IMR-90 (cell line): Measurements from ENCODE around the gene GDI2. TPM values are rescaled to one million over a fixed set of nuclear protein-coding genes. Genes with fewer than 3 reads are reported as not detected.

Experiments
- ATAC-seq: fragments of 200-7000 bp; cut with Tn5 transposase; 2 replicates; pipeline ENCODE4 v1.9.1; 2020; ENCODE audit warnings: low read depth, mild to moderate bottlenecking, moderate library complexity
- BruUV-seq: library from RNA; stranded (reverse); fragments of 400-500 nt; replicated peaks from 2 replicates; lab custom pipeline; 2021; lab: Mats Ljungman, UMichigan
- CTCF ChIA-PET: fragments of 300-600 bp; formaldehyde crosslinking; extraction: SDS; loops from one replicate; lab custom pipeline; 2021; ENCODE audit warnings: antibody characterized with exemption; lab: Yijun Ruan, JAX
- POLR2A ChIA-PET: fragments of 300-600 bp; sonication (Branson Sonifier 250); formaldehyde crosslinking; loops from one replicate; lab custom pipeline; 2022; ENCODE audit warnings: antibody characterized with exemption; ENCODE audit not compliant: unreplicated experiment; lab: Charles Lee
- DNase-seq: peaks from one replicate; pipeline ENCODE4 v3.0.0; 2013
- H2AFZ ChIP-seq: replicated peaks from 2 replicates; pipeline ENCODE3; 2013; ENCODE audit warnings: low read length, mild to moderate bottlenecking; ENCODE audit not compliant: poor library complexity
- H2AK5ac ChIP-seq: 2 replicates; pipeline ENCODE4 v1.6.1; 2013; ENCODE audit warnings: low read depth, low read length, inconsistent platforms
- H2AK9ac ChIP-seq: replicated peaks from 2 replicates; pipeline ENCODE3; 2013; ENCODE audit warnings: mild to moderate bottlenecking, low read depth, low read length, moderate library complexity; ENCODE audit not compliant: poor library complexity
- H2BK120ac ChIP-seq: 2 replicates; pipeline ENCODE4 v1.6.1; 2013; ENCODE audit warnings: low read depth, low read length, inconsistent platforms
- H2BK15ac ChIP-seq: 3 replicates; pipeline ENCODE4 v1.6.1; 2013; ENCODE audit warnings: low read depth, low read length, inconsistent platforms
- H2BK20ac ChIP-seq: 2 replicates; pipeline ENCODE4 v1.6.1; 2013; ENCODE audit warnings: low read depth, mild to moderate bottlenecking, inconsistent platforms, low read length, moderate library complexity
- H2BK5ac ChIP-seq: 2 replicates; pipeline ENCODE4 v1.6.1; 2013; ENCODE audit warnings: mild to moderate bottlenecking, low read depth, low read length, inconsistent platforms; ENCODE audit not compliant: poor library complexity, severe bottlenecking
- H3K14ac ChIP-seq: replicated peaks from 2 replicates; pipeline ENCODE4 v1.6.1; 2013; ENCODE audit warnings: low read depth, low read length, inconsistent platforms
- H3K18ac ChIP-seq: 2 replicates; pipeline ENCODE4 v1.6.1; 2013; ENCODE audit warnings: low read depth, low read length, control low read depth
- H3K23ac ChIP-seq: 2 replicates; pipeline ENCODE4 v1.6.1; 2013; ENCODE audit warnings: low read depth, low read length, inconsistent platforms
- H3K27ac ChIP-seq: 2 replicates; pipeline ENCODE4 v1.5.1; 2013; ENCODE audit warnings: mild to moderate bottlenecking, control low read depth, low read length; ENCODE audit not compliant: insufficient read depth
- H3K27me3 ChIP-seq: 2 replicates; pipeline ENCODE4 v1.6.1; 2013; ENCODE audit warnings: low read length; ENCODE audit not compliant: control insufficient read depth, insufficient read depth
- H3K36me3 ChIP-seq: 2 replicates; pipeline ENCODE4 v1.6.1; 2013; ENCODE audit warnings: low read length, mixed read lengths; ENCODE audit not compliant: control insufficient read depth, insufficient read depth
- H3K4ac ChIP-seq: 2 replicates; pipeline ENCODE4 v1.6.1; 2013; ENCODE audit warnings: low read depth, low read length, inconsistent platforms
- H3K4me1 ChIP-seq: 2 replicates; pipeline ENCODE4 v1.6.1; 2013; ENCODE audit warnings: low read length, mixed read lengths; ENCODE audit not compliant: control insufficient read depth, insufficient read depth
- H3K4me2 ChIP-seq: 2 replicates; pipeline ENCODE4 v1.6.1; 2013; ENCODE audit warnings: low read depth, mild to moderate bottlenecking, control low read depth, low read length, moderate library complexity
- H3K4me3 ChIP-seq: 2 replicates; pipeline ENCODE4 v1.5.1; 2013; ENCODE audit warnings: low read depth, mild to moderate bottlenecking, control low read depth, low read length, moderate library complexity; ENCODE audit not compliant: insufficient read depth
- H3K56ac ChIP-seq: 2 replicates; pipeline ENCODE4 v1.6.1; 2013; ENCODE audit warnings: low read length, inconsistent platforms; ENCODE audit not compliant: insufficient read depth; ENCODE audit errors: extremely low read depth
- H3K79me1 ChIP-seq, 2 experiments: 2 replicates each; pipeline ENCODE4 v1.6.1; 2013; ENCODE audit warnings: low read length in 2 of 2, inconsistent platforms in 1 of 2, low read depth in 1 of 2
- H3K9ac ChIP-seq: 2 replicates; pipeline ENCODE4 v1.6.1; 2013; ENCODE audit warnings: low read depth, low read length, control low read depth
- H3K9me1 ChIP-seq: 2 replicates; pipeline ENCODE4 v1.6.1; 2013; ENCODE audit warnings: low read length, inconsistent platforms; ENCODE audit not compliant: insufficient read depth
- H3K9me3 ChIP-seq: 2 replicates; pipeline ENCODE4 v1.6.1; 2013; ENCODE audit warnings: low read length; ENCODE audit not compliant: control insufficient read depth, insufficient read depth
- H4K20me1 ChIP-seq: 2 replicates; pipeline ENCODE4 v1.6.1; 2013; ENCODE audit warnings: low read length, inconsistent platforms; ENCODE audit not compliant: insufficient read depth
- H4K5ac ChIP-seq: 2 replicates; pipeline ENCODE4 v1.6.1; 2013; ENCODE audit warnings: mild to moderate bottlenecking, low read depth, low read length, control low read depth
- H4K8ac ChIP-seq, 2 experiments: 2 replicates each; pipeline ENCODE4 v1.6.1; 2013; ENCODE audit warnings: low read depth in 2 of 2, low read length in 2 of 2, control low read depth in 1 of 2, inconsistent platforms in 1 of 2
- H4K91ac ChIP-seq: 2 replicates; pipeline ENCODE4 v1.6.1; 2013; ENCODE audit warnings: low read depth, low read length, inconsistent platforms; ENCODE audit not compliant: insufficient read depth
- CEBPB ChIP-seq: IDR thresholded peaks from 2 replicates; pipeline ENCODE4 v1.6.1; 2012; ENCODE audit warnings: low read depth, low read length, improper control_type of control experiment
- CHD1 ChIP-seq: IDR thresholded peaks from 2 replicates; pipeline ENCODE4 v1.6.1; 2012; ENCODE audit warnings: low read depth, low read length, improper control_type of control experiment
- CTCF ChIP-seq: conservative IDR thresholded peaks from 2 replicates; pipeline ENCODE4 v1.5.1; 2012; ENCODE audit warnings: mild to moderate bottlenecking, low read depth, low read length, improper control_type of control experiment
- FOS ChIP-seq: fragments of 150-350 bp; IDR thresholded peaks from 2 replicates; pipeline ENCODE4 v1.6.1; 2016; ENCODE audit warnings: low read depth, low read length
- MAFK ChIP-seq: IDR thresholded peaks from 2 replicates; pipeline ENCODE4 v1.6.1; 2012; ENCODE audit warnings: low read depth, low read length, improper control_type of control experiment
- MAZ ChIP-seq: IDR thresholded peaks from 2 replicates; pipeline ENCODE4 v1.6.1; 2012; ENCODE audit warnings: low read depth, mild to moderate bottlenecking, low read length, improper control_type of control experiment, moderate library complexity, borderline replicate concordance
- MXI1 ChIP-seq: IDR thresholded peaks from 2 replicates; pipeline ENCODE4 v1.6.1; 2012; ENCODE audit warnings: low read depth, mild to moderate bottlenecking, low read length, moderate library complexity, borderline replicate concordance
- NFE2L2 ChIP-seq: fragments of 150-350 bp; IDR thresholded peaks from 2 replicates; pipeline ENCODE4 v1.6.1; 2016; ENCODE audit warnings: low read depth, mild to moderate bottlenecking, low read length
- RAD21 ChIP-seq: IDR thresholded peaks from 2 replicates; pipeline ENCODE4 v1.6.1; 2012; ENCODE audit warnings: low read length, improper control_type of control experiment
- RFX5 ChIP-seq: IDR thresholded peaks from 2 replicates; pipeline ENCODE4 v1.8.0; 2012; ENCODE audit warnings: low read depth, mild to moderate bottlenecking, low read length, moderate library complexity
- USF2 ChIP-seq: fragments of 150-350 bp; IDR thresholded peaks from 2 replicates; pipeline ENCODE4 v1.6.1; 2017; ENCODE audit warnings: mild to moderate bottlenecking, antibody characterized with exemption, low read length, low read depth
- WGBS, 2 experiments: methylation state at CpG; one replicate each; pipeline versions ENCODE4 v1.1.5 to v1.1.7; 2013; ENCODE audit warnings: missing lambda C conversion rate in 2 of 2; ENCODE audit not compliant: insufficient read length in 1 of 2; ENCODE audit errors: extremely low coverage in 2 of 2; 5-methylcytosine and 5-hydroxymethylcytosine counted together
- dilution Hi-C: fragments of 300-500 bp; cut with HindIII; formaldehyde crosslinking; loops from one replicate; pipeline ENCODE4 v1.14.3; 2018; ENCODE audit warnings: low sequenced_read_pairs; ENCODE audit not compliant: unreplicated experiment
- in situ Hi-C: fragments of 300-500 bp; cut with MboI; formaldehyde crosslinking; loops from 3 replicates; pipeline ENCODE4 v1.14.3; 2019; ENCODE audit warnings: low sequenced_read_pairs, inconsistent platforms, mixed read lengths
- intact Hi-C: fragments of 100-400 bp; cut with micrococcal nuclease; formaldehyde crosslinking; loops from 2 replicates; pipeline ENCODE4 v1.10.0; 2022
- polyA plus RNA-seq, 3 experiments: library from polyadenylated mRNA; depleted of rRNA; stranded (reverse); fragments of >200 nt; gene quantifications; 2 replicates each; pipeline ENCODE4 v1.2.3, GENCODE V29; 2012; ENCODE audit warnings: low replicate concordance in 1 of 3
- total RNA-seq: library from RNA; depleted of rRNA; stranded (reverse); fragments of >200 nt; gene quantifications from 2 replicates; pipeline ENCODE4 v1.2.3, GENCODE V29; 2012

Gene GDI2
- total and polyA plus RNA-seq, 2 of the 4 experiments (the other 2 are of a cell fraction): 171 to 396 TPM

- no peak for TF ChIP-seq CTCF
- no peak for TF ChIP-seq CEBPB
- TF ChIP-seq MAZ: no peak
- TF ChIP-seq NFE2L2: no peak
- TF ChIP-seq FOS: no peak
- TF ChIP-seq USF2: no peak
- TF ChIP-seq CHD1: no peak
- no peak for TF ChIP-seq RFX5
- TF ChIP-seq MXI1: no peak
- no peak for TF ChIP-seq RAD21
- TF ChIP-seq MAFK: no peak
- no peak overlapping the region for H3K14ac ChIP-seq
- H3K36me3 ChIP-seq: peaks cover 30% of the 10 kb centered on the region
- no peaks in the 10 kb centered on the region for H3K9me3 ChIP-seq
- H3K4me2 ChIP-seq: no peak overlapping the region
- no TSS peak for BruUV-seq
- no peak overlapping the region for H3K9ac ChIP-seq
- ATAC-seq: no peak
- no peak overlapping the region for H3K4ac ChIP-seq
- H4K91ac ChIP-seq: no peak overlapping the region
- no peak for DNase-seq
- no peaks in the 10 kb centered on the region for H3K4me1 ChIP-seq
- no peak overlapping the region for H3K56ac ChIP-seq
- dilution Hi-C loops (no loop called here), intact Hi-C loops (no loop called here), in situ Hi-C loops (no loop called here)
- no peak overlapping the region for H4K8ac ChIP-seq
- H2BK15ac ChIP-seq: no peak overlapping the region
- no peak overlapping the region for H2BK20ac ChIP-seq
- H3K27ac ChIP-seq: no peak overlapping the region
- peaks cover 10% of the 10 kb centered on the region for H3K9me1 ChIP-seq
- no peaks in the 10 kb centered on the region for H3K27me3 ChIP-seq
- no peak overlapping the region for H2AK5ac ChIP-seq
- no peak overlapping the region for H2BK5ac ChIP-seq
- H2AK9ac ChIP-seq: no peak overlapping the region
- H3K18ac ChIP-seq: no peak overlapping the region
- no peak overlapping the region for H2BK120ac ChIP-seq
- ChIA-PET POLR2A (no interaction called here), CTCF (no interaction called here)
- WGBS, 2 experiments: no CpG with 5 or more reads among the region's 6 CpGs
- no peak overlapping the region for H2AFZ ChIP-seq
- no peak overlapping the region for H3K4me3 ChIP-seq
- no peak overlapping the region for H3K23ac ChIP-seq
- no peaks in the 10 kb centered on the region; the same call in 1 of the 2 replicates for H4K20me1 ChIP-seq
- no peak overlapping the region for H4K5ac ChIP-seq
- peaks cover 19 to 21% of the 10 kb centered on the region in 2 experiments; a peak in 3 of 4 replicates for H3K79me1 ChIP-seq
Observed at GRCh38 chr10:5742116-5742515, 71.1 kb downstream of the GDI2 start.
